Stimulated activated naive CD4-positive, alpha-beta T cell treated with Interleukin-2 at 50 U/mL for 16 hours (primary cell): Measurements from ENCODE around the gene BCKDHB.

Experiments
- DNase-seq: peaks from one replicate; lab custom pipeline; 2025; lab: John Stamatoyannopoulos, UW

BCKDHB gene

DNA sequence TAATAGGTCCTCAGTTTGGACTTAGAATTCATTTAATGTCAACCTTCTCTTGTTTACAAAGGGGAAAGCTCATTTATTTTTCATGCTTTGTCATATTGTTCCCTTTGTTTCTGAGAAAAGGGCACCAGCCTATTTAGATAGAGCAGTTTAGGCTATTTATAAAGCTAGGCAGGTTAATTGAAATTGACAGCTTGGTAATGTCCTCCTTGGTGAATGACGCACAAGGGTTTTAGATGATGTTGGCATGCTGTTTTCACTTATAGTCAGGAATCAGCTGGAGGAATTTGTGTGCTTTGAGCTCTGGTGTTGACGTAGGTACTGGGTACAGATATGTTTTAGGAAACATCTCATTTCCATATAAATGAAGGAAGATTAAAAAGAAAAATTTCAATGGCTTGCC is 45.2 kb downstream of the BCKDHB start:
- no peak for DNase-seq

DNA sequence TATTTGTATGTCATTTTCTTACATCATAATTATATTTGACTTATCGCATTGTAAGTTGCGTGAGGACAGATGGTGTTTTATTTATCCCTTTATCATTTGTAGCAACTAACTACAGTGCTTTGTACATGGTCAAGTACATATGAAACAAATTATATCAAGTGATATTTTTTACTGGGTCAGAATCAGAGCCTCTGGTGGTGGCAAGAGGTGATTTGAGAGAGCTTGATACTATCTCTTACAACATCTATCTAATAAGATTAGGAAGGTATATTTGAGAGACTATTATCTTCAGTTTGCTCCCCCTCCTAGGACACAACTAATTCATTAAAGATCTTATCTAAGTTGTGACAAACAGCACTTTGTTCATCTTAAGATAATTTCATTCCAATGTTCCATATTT is 47.7 kb downstream of the BCKDHB start:
- DNase-seq = no peak

DNA sequence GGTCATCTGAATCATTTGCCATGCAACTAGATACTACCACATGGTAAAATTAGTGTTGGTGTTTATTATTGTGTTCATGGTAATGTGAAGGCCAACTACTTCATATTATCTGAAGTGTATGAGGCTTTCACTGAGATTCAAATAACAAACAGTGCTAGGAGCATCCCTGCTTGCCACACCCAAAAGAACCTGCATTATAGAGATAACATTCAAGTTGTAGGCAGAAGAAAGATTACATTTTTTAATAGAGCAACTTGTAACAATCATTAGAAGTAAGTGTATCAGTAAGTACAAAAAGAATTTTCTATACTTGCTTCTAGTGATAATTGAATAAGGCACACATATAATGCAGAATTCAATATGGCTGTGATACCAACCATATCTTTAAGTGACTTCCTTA is 49.8 kb downstream of the BCKDHB start:
- no peak for DNase-seq

DNA sequence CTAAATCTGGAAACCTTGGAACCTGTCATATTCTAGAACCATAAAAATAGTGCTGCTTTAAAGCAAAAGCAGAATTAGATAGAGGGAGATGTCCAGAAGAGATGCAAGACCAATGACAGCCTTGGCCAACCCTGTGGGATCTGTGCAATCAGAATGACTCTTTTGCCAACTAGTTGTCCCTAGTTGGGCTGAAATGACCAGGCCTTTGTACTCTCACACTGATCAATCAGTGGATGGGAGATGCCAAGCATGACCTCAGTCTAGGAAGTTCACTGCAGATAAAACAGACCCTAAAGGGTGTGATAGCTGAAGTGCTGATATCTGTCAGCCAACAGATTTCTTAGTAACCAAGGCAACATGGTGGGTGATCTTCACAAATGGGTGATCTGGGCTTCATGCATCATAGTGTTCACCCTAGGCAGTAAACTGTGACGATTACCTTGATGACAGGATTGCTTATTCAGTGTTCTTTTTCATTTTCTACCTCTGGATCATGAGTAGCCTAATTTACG is 52.1 kb downstream of the BCKDHB start:
- no peak for DNase-seq

DNA sequence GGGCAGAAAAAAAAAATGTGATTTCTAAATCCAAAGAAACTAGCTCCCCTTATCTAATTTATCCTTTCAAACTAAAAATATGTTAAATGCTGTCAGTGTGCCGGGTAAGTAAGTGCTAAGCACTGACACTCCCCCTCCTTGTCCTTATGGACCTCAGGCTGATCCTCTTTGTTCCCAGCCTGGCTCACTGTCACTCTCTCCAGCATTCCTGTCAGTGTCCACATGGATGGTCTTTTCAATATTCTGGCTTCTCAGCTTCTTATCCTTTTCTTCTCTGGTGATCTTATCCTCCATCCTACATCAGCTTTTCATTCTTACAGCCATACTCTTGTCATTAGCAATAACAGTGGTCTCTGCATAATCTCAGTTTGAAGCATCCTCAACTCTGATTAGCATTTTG is 55.0 kb downstream of the BCKDHB start:
- no peak for DNase-seq

DNA sequence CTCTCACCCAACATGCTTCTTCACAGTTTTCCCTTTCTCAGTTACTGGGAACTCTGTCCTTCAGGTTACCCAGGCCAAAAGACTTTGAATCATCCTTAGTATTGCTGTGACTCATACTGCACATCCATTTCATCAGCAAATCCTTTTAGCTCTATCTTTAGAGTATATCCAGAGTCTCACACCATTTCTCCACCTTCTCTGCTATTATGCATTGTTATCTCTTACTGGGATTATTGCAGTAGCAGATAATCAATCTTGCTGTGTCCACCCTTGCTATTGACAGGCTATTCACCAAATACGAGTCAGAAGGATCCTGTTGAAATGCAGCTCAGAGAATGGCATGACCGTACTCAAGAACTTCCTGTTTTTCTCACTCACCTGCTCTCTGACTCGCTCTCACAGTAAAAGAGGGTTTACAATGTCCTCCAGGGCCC is 57.3 kb downstream of the BCKDHB start:
- no peak for DNase-seq

DNA sequence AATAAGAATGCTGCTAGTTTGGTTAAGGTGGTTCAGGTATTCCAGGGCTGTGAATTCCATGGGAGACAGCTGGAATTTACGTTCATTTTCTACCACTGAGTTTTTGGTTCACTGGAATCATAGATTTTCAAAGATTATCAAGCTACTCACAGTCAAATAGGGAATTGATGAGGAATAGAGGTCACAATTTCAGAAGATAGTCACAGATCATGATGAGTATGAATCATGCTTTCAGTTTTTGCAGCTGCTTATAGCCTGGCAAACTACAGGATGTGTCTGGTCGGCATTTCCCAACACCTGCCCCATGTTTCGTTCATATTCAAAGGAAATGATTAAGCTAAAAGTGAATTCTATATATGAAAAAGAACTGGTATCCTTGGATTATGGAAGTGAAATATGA is 58.7 kb downstream of the BCKDHB start:
- DNase-seq = peak; percentile 26

DNA sequence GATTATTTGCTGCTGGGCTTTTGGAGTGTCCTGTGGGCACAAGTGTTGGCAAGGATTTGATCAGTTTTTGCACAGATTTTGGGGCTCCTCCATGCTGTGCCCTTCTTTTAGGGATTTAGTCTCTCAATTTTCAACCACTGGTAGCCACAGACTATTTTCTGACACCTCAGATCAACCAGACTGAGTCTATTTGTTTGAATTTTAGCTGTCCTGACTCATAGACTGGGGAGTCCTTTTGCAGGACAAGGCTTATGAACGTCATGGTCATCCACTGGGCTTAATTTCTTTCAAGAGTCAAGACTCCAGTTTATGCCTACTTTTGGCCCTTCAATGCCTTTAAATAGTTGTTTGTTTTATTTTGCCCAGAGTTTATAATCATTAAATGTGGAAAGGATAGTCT is 59.3 kb downstream of the BCKDHB start:
- no peak for DNase-seq

DNA sequence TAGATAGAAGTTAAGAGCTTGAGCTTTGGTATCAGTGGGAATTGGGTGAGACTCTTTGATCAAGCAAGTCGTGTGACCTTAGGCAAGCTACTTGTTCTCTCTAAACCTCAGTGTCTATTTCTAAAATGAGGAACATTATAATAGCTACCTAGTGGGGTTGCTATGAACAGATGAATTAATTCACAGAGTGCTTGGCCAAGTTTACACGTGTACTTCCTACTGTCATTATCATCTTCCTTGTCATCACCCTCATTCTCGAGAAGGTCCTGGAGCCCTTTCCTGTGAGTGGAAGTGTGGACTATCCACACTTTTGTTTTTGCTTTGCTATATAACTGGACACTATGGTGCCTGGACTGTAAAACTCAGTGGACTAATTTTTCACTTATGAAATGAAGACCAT is 64.0 kb downstream of the BCKDHB start:
- DNase-seq = no peak

DNA sequence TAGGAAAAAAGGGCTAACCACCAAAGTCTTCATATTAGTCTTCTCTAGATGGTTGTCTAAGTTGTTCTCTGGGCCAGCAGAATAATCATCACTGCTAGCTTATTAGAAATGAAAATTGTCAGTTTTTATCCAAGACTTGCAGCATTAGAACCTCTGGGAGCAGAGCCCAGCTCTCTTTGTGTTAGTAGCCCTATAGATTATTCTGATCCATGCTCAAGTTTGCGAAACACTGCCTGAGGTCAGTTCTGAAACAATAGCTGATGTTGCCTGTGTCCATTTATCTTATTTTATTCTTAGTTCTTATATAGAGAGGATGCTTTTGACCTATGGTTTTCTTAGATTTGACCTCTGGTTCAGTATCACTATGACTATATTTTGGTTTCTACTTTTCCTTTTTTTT is 66.9 kb downstream of the BCKDHB start:
- no peak for DNase-seq

DNA sequence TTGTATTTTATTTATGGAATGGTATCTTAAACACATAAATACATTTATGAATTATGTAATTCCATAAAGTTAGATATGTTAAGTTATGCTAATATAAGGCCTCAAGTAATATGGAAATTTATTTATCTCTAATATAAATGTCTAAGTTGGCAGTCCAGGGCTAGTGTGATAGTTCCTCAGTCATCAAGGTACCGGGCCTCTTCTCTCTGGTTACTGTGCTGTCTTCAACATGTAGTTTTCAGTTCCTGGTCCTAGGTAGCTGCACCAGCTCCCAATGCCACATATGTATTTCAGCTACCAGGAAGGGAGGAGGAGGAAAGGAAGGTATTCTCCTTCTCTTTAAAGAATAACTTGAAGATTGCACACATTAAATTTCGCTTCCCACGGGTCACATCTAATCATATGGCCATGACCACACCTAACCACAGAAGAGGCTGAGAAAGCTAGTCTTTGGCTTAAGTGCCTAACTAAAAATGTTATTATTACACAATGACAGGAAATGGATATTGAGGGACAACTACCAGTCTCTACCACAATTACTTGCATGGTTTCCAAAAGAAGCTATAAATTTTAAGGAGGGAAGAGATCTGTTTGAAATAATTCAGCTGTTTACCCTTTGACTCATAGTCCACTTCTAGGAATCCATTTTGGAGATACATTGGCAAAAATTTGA is 68.6 kb downstream of the BCKDHB start:
- no peak for DNase-seq

DNA sequence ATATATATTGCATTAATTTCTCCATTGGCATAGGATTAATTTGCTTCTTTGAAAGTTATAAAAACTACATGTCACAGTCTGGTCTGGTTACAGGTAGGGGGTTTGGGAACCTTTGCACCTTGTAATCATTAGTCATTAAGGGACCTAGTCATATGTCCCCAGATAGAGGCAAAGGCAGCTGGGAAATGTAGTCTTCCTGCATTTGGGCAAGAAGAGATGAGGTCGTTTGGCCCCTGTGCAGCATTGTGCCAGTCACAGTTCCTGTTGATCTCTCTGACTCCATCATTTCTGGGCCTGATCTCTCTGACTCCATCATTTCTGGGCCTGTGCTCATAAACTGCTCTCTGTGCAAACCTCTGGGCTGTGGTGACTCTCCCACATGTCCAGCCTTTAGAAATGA is 73.2 kb downstream of the BCKDHB start:
- DNase-seq = no peak

DNA sequence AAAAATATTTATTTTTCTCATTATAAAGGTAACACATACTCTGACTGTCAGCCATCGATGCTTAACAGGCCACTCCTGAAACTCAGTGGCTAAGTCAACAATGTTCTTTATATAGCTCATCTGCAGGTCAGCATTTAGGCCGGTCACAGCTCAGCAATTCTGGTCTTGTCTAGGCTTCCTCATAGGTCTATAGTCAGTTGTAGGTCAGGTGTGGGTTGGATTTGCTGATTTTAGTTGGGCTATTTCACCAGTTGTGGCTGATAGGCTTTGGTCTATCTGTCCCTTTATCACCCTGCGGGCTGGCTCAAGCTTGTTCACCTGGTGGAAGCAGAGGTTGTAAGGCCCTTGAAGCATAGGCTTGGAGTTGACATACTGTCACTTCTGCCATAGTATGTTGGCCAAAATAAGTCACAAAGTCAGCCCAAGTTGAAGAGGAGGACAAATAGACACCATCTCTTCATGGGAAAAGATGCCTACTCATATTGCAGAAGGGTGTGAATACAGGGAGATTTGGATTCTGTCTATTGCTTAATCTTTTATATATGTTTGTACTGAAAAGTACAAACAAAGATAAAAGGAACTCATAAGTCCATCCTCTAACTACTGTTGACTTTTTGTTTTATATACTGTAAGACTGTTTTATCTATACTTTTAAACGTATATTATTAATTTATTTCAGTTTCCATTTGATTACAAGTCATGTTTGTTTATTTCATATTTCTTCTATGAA is 75.0 kb downstream of the BCKDHB start:
- DNase-seq = no peak

DNA sequence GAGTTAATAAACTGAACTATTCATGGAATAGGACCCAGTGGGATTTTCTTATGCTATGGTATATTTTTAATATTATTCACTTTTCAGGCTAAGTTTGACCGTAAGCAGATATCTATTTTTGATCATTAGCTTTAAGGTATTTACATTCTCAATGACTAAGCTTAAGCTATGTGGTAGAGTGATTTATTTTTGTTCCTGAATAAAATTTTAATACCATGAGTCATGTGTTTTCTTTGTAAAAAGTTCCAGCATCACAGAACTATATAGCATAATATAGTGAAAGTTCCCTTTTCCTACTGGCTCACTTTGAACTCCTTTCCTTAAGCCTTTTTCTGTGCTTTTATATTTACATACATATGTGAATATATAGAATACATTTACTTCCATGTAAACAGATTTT is 75.8 kb downstream of the BCKDHB start:
- DNase-seq = no peak

DNA sequence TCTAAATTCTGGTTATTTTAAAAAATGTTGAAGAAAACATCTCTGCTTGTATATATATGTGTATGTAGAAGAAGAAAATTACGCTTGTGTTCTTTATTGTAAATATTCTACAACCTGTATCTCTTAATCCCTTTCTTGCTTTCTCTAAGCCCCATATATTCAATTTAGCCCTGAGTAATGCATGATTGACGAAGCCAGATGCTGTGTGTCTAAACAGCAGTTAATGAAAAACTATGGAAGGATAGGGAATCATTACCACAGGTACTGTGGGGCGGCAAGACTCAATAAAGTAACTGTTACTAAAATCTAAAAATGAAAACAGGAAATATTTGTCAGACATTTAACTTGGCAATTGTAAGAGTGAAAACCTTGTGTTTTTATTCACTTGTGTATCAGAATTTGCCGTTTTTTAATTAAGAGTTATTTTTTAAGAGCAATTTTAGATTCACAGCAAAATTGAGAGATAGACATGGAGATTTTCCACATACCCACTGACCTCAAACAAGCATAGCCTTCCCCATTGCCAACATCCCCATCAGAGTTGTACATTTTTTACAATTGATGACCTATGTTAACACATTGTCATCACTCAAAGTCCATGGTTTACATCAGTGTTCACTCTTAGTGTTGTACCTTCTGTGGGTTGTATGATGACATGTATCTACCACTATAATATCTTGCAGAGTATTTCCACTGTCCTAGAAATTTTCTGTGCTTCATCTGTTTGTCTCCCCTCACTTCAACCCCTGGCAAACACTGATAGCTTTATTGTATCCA is 76.7 kb downstream of the BCKDHB start:
- no peak for DNase-seq

DNA sequence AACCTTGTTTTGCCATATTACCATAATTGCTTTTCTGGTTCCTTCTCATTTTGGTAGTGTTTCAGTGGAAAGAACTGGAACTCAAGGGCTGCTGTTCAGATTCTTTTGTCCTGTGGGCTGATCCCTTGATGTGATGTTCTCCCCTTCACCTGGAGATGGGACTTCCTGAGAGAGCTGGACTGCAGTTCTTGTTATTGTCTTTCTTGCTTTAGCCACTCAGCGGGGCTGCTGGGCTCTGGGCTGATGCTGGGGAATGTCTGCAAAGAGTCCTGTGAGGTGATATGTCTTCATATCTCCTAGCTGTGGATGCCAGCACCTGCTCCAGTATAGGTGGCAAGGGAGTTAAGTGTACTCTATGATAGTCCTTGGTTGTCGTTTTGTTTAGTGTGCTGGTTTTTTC is 79.0 kb downstream of the BCKDHB start:
- no peak for DNase-seq

DNA sequence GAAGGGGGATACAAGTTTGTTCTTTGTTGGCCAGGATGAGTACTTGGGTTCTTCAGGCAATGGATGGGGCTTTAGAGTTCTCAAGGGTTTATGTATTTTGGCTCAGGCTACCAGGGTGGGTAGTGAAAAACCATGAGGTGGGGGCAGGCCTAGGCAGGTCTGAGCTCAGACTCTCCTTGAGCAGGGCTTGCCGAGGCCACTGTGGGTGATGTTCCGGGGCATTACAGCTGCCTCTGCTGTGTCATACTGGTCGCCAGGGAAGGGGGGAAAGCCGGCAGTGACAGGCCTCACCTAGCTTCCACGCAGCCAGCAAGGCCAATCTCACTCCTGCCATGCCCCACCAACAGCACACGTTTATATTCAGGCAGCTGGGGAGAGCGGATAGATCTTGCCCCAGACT is 79.6 kb downstream of the BCKDHB start:
- no peak for DNase-seq

DNA sequence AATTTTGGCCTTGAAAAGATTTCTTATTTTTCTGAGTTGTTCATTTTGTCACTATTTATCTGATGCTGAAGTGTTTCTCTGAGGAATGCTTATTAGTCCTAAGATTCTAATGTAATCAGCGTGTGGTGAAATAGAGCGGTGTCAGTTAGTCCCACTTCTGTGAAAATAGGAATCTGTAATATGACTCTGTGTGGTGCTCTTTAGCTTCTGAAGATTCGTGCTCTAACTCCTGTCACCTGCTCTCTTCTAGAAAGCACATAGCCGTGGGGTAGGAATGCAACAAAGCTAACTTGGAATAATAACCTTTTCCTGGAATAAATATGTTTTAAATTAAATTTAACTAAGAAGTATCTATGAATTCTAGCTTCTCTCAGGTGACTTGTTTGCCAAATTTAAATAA is 90.4 kb downstream of the BCKDHB start:
- DNase-seq = no peak

DNA sequence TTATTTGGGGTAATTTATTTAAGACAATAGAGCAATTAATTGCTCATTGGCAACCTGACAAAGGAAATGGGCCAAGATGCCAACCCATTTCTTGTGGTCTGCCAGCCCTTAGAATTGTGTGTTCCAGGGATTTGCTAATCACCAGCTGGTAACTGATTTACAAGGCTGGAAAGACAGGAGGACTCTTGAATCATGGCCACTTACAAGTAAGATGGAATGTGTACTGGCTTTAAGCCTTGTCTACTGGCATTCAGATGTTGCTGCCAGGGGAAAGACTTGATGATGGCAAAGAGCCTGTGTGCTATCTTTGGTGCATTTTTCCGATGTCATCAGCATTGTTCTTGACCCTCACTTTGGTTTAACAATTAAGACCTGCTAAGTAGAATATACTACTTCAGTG is 91.0 kb downstream of the BCKDHB start:
- DNase-seq = no peak

DNA sequence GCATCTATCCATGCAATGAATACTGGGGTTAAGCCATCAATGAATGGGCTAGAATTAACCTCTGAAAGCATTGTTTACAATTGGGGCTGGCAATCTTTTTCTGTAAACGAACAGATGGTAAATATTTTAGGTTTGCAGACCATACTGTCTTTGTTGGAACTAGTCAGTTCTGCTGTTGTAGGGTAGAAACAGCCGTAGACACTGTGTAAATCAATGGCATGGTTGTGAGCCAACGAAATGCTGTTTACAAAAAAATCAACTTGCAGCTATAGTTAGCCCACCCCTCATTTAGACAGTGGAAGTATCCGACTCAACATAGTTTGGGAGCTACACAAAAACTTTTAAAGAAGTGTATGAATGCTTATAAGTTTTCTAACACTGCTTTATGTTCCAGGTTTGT is 91.5 kb downstream of the BCKDHB start:
- DNase-seq = no peak

DNA sequence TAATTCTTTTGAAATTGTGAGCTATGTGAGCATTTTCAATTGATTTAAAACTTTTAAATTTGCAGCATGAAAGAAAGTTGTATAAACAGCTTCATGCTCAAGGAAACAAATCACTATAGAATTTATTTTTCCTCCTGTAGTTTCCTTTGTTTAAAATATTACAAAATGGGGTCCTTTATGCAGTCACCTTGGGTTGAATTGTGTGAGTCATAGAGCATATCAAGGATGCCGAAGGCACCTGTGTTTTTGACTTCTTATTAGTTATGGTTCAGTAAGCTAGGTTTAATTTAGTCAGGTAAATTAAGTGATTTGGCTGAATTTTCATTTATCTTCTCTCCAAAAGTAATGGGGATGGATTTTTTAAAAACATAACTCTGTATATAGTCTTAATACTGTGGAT is 96.8 kb downstream of the BCKDHB start:
- no peak for DNase-seq

DNA sequence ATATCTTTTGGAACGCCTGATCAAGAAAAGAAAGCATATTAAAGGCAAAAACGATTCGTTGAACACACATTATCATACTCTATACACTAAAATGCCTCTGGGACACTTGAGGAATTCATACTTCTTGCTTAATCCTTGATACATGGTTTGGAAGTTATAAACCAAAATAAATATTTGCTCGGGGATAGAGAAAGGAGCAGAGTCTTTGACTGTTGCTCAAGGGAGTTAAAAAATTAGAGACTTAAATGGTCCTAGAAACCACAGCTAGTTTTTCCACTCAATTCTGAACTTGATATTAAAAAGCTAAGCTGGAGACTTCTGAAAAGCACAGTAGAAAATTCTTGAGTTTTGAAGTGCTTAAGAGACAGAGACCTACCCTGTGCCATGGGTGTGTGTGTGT is 98.9 kb downstream of the BCKDHB start:
- DNase-seq = no peak

DNA sequence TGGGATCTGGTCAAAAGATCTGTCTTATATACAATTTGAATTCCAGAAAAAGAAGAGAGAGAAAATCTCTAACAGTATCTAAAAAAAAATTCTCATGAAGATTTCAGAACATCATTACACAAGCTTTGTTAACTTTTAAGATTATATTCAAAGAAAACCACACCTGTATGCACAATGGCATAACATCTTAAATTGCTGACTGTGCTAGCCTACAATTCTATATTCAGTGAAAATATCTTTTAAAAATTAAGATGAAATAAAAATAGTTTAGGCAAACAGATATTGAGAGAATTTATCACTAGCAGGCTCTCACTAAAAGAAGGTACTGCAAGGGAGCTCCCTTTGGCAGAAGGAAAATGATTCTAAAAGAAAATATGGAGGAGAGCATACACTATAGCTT is 100.3 kb downstream of the BCKDHB start:
- no peak for DNase-seq
